Measurements from ENCODE around the gene UGT1A7.

UGT1A7 gene

DNA sequence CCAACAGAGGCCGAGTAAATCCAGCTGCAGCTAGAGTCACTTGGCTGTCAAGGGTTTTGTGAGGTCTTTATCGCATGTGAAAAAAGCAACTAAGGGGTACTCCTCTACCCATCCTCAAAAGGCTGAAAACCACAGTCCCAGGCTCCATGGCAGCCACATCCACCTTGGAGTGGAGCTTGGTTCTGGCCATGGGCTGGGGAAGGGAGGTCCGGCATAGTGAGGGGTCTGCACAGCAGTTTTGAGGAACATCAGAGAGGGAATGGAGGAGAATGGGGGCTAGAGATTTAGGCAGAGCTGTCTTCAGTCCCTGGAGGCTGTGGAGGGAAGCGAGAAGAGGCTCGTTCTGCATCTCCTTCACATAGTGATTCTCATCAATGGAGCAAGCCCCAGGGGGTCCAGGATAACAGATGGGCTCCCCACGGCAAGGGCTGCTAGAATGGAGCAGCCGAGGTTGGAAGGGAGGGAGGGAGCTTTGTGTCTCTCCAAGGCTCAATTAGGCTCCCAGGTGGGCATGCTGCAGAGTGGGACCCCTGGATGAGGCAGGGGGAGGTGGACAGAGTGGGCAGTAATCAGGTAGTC is 117.5 kb downstream of the UGT1A7 start:
- no peak for DNase-seq (ENCODE audit: low read depth)

DNA sequence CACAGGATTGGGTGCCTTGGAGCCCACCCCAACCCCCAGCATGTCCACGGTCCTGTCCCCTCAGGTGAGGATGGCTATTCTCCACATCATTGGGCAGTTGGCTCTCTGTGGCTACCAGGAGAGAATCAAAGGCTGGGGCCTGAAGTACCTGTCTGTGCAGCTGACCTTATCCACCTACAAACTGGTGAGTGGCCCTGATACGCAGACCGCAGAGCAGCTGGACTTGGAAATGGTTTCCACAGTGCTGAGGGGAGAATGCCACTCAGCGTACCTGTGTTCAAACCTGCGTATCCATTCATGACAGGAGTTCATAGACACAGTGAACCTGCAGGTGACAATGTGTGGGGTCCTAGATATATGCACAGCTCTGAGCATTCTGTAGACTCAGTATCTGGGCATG is 118.0 kb downstream of the UGT1A7 start:
- DNase-seq (ENCODE audit: low read depth) = no peak

DNA sequence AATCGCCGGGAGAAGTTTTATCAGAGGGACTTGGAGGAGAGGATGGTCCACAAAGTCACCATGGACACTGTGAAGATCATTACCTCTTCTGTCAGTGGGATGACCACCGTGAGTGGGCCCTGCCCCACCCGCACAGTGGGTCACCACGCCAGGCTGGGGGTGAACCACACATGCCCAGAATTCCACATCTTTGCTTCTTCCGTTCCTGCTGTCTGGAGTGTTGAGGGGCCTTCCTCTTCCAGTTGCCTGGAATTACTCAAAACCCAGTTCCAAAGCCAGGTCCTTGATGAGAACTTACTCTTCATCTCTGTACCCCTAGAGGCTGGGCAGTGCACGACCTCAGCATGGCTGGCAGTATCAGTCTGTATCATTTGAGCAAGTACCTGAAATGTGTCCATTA is 118.5 kb downstream of the UGT1A7 start:
- no peak for DNase-seq (ENCODE audit: low read depth)

DNA sequence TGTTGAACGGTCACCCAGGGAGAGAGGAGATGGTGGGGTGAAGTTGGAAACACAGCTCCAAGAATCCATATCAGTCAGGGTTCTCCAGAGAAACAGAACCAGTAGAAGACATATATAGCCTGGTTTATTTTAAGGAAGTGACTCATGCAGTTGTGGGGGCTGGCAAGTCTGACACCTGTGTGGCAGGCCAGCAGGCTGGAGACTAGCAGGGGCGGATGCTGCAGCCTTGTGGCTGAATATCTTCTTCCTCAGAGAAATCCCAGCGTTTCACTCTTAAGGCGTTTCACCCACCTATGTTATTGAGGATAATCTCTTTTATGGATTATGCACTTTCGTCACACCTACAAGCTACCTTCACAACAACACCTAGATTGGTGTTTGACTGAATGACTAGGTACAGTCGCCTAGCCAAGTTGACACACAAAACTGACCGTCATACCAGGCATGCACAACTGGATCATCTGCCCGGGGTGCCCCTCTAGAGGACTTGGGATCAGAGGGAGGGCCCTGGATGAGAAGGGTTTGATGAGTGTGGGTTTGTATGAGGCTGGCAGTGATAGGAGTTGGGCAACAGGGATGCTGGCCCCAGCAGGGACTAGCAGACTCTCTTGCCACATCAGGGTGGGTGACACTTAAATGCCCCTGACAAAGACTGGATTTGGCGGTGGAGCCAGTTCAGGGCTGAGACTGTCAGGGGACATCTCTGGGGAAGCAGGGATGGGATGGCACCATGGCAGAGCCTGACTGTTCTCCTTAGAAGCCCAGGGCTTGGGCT is 119.8 kb downstream of the UGT1A7 start:
- no peak for DNase-seq (ENCODE audit: low read depth)

DNA sequence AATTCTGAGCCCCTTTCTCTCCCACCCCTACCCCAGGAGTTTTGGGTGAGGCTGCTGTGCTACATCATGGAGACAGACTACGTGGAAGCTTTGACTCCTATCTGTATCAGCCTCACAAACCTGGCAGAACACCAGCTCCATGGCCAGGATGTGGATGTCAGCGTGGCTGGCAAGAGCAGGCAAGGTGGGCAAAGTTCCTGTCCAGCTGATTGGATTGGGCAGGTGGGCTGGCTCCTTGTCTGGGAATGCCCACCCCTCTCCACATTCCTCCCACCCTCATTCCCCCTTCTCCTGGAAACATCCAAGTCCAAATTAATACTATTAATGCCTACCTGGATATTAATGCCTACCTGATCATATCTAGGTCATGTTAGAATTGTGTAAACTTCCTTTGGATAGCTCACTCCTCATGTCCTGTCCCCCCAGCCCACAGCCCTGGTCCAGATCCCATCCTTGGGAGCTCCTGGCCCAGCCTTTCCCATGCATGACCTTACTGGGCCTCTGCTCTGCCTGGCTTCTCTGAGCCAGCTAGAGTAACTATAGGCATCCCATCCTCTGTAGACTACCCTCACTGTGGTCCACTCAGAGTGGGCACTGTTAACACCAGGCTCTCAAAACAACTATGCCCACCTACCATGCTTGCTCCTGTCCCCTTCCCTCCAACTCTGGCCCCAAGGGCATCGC is 120.6 kb downstream of the UGT1A7 start:
- no peak for DNase-seq (ENCODE audit: low read depth)

DNA sequence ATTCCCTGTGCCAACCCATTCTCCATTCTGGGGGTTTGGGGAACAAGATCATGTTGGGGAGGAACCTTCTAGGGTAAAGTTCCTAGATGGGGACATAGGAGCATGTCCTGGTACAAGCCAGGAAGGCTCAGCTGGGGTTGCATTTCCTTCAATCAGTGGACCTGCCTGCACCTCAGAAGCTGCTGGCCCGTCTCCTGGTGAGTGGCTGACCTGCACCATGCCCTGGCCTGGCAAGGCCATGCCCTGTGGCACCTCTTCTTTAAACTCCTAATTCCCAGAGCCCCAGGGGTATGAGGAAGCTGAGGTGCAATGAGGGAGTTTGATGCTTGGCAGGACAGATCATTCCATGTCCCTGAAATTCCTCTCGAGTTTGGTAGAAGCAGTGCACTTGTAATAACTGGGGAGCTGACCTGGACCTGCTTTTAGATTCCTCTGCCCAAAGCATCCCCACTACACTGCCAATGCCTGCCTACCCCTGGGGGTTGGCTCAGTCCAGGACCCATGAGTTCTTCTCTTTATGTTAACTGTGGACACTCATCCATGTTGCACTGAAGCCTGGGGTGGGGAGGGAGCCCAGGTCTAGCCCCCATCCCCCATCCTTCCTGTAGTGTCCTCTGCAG is 121.7 kb downstream of the UGT1A7 start:
- no peak for DNase-seq (ENCODE audit: low read depth)

DNA sequence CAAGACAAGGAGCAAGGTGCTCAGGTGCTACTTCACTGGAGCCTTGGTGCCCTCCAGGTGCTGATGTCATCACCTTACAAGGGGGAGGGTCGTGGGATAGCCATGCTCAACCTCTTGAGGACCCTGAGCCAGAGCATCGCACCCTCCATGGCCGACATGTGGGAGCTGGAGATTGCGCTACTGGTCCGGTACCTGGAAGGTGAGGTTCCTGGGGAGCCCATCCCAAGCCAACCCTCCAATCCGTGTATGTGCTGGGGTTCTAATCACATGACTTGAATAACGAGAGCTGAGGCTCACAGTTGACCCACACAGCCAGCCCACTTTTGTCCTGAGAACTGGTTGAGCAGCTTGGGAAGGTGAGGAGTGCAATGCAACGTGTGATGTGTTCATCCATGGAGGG is 122.3 kb downstream of the UGT1A7 start:
- no peak for DNase-seq (ENCODE audit: low read depth)

DNA sequence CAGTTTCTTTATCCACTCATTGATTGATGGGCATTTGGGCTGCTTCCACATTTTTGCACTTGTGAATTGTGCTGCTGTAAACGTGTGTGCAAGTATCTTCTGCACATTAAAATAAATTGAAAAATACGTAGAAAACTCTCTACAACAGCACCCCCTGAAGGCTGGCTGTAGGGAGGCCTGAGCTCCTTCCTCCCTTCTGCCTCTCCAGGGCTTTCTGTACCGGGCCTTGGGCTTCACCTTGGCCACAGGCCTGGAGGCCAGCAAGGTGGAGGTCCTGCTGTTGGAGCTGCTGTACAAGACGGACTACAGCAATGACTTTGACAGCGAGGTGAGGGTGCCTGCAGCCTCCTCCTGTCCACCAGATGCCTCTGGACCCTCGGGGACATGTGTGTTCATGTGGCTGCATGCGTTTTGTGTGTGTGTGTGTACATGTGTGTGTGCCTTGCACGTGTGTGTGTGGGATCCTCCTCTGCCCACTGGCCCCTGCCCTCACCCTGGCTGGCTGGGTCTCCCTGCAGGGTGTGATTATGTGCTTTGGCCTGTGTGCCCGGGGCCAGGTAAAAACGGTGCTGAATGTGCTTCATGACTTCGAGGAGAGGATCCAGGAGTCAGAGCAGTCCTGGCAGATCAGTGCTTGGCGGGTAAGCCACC is 125.6 kb downstream of the UGT1A7 start:
- DNase-seq (ENCODE audit: low read depth) = no peak

DNA sequence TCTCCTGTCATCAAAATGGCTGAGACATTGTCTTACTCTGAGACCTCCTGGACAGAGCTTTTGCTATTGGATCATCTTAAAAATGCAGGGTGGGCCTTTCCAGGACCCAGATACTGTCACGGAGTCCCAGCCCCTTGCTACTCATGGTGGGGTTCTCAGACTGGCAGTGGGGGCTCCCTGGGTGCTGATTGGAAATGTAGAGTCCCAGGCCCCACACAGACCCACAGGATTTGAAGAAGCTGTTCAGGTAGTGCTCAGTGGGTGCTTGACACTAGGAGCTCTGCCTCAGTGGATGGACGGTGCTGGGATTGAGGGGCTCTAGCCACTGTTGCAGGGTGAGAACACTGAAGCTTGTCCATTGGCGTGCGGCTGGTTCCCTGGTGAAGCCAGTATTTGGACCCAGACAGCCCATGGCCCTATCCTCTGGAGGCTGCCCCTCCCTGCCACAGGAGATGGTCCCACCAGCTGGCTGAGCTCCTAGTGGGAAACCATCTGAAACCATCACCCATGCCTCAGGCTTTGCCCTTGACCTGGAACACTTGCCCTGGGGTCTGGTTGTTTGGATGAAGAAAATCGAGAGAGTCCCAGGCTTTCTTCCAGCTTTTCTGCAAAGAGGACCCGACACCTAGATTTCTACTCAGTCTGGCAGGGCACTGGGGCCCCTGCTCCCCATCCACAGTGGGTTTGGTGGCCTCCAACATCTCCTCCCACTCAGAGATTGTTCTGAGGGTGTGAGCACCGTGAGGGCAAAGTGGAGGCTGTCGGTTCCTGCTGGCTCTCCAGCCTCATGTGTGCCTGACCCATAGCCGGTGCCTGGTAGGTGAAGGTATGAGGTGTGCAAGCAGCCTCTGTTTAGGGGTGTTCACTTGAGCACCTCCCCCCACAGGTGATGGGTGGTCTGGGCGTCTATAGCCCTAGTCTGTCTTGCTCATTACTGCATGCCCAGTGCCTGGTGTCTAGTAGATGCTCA is 126.5 kb downstream of the UGT1A7 start:
- DNase-seq (ENCODE audit: low read depth) = no peak

DNA sequence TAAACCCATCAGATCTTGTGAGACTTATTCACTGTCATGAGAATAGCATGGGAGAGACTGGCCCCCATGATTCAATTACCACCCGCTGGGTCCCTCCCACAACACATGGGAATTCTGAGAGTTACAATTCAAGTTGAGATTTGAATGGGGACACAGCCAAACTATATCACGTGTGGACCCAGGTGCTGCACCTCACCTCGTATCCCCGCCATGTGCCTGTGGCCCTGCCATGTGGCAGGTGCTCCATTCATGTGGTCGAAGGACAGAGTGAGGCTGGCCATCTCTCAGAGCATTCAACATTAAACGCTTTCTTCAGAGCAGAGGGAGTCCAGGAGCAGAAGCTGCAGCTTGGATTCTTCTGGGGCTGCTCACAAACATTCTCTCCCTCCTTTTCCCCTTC is 128.7 kb downstream of the UGT1A7 start:
- DNase-seq (ENCODE audit: low read depth) = no peak

DNA sequence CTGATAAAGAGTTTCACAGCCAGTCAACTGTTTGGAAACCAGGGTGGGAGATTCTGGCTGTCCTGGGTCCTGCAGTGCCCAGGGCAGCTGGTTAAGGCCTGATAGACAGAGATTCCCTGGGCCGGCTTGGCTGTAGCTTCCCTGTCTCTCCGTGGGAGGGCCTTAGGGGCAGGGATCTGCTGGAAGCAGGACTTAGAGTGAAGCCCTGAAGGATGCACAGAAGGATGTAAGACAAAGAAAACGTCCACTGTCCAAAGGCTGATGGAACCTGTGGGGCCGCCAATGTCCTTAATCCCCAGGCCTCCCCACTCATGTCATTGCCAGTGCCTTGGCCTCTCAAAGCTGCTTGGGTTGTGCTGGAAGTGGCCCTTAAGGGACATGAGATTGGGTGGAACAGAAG is 129.4 kb downstream of the UGT1A7 start:
- DNase-seq (ENCODE audit: low read depth) = no peak

DNA sequence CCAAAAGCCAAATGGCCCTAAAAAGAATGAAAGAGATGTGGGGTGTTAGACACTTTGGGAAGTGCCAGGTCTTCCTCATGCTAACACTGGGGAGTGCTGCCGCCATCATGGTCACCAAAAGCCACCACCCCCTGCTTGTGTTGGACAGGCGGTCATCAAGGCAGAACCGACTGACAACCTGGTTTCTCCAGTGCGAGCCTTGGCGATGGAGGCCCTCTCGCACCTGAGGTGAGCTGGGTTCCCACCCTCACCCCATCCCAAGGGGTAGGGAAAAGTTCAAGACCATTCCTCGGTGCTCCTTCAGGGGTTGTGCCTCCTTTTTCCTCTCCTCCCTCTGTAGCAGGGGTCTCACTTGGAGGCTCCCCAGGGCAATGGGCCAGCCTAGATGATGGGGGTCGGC is 130.0 kb downstream of the UGT1A7 start:
- DNase-seq (ENCODE audit: low read depth) = no peak

DNA sequence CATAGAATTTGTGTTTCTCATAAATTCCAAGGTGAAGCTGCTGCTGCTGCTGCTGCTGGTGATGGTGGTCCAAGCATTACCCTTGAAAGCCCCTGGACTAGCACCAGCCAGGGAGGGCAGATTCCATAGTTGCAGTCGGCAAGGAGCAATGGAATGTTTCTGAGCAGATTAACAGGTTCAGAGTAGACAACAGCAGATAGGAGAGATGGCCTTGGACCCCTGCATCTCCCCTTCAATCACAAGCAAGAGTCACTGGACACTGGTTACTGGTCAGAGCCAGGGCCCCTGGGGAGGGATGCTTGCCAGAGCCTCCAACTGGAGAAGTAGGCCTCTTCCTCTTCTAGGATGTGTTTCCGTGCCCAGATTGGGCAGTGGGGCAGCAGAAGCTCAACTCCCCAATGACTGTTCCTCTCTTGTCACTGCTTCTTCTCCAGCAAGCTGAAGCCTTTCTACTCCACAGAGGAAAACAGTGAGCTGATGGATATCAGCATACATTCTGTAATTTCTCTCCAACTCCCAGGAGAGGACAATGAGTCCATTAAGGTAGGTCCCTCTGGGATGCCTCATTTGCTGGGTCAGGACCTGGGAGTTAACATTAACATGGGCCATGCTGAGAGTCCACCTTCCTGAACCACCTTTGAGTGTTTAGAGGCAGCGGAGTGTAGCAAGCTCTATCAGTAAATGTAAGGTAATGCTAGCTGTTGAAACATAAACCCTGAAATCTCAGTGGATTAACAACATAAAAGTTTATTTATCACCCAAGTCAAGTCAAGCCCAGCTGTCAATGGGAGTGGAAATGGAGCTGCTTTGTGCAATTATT is 131.7 kb downstream of the UGT1A7 start:
- DNase-seq (ENCODE audit: low read depth) = no peak

DNA sequence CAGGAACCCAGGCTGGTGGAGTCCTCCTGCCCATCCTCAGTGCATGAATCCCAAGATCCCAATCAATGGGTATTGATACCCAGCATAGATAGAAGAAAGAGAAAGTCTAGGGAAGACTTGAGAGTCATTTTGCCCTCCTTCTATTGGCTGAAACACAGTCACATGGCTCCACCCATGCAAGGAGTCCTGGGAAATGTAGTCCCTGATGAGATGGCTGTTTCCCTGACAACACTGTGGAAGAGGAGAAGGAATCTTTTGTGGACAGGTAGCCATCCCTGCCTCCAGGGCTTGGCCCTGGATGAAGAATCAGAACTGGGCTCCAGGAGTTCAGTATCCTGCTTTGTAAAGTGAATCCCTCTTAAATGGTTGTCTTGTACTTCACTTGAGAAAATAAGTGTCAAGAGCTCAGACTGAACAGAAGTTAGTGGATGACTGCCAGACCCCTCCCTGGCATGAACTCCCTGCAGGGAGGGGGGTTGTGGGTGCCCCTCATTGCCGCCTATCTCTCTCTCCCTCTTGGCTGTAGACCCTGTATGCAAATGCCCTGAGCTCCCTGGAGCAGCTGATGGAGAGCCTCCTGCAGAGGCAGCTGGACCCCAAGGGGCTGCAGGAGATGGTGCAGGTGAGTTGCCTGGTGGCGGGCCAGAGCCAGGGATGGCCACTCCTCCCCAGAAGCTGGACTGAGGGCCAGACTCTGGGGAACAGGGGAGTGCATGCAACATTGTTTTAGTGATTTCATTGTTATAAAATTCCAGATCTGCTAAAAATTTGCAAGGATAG is 132.5 kb downstream of the UGT1A7 start:
- no peak for DNase-seq (ENCODE audit: low read depth)

DNA sequence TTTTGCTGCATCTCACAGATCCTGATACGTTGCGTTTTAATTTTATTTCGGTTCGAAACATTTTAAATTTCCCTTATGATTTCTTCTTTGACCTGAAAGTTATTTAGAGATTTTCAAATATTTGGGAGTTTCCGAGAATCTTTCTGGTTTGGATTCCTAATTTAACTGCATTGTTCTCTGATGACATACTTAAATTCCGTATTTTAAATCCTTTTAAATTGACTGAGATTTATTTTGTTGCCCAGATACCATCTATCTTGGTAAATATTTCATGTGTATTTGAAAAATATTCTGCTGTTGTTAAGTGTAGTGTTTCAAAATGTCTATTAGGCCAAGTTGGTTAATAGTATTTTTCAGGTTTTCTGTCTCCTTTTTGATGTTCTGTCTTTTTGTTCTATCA is 134.2 kb downstream of the UGT1A7 start:
- no peak for DNase-seq (ENCODE audit: low read depth)

DNA sequence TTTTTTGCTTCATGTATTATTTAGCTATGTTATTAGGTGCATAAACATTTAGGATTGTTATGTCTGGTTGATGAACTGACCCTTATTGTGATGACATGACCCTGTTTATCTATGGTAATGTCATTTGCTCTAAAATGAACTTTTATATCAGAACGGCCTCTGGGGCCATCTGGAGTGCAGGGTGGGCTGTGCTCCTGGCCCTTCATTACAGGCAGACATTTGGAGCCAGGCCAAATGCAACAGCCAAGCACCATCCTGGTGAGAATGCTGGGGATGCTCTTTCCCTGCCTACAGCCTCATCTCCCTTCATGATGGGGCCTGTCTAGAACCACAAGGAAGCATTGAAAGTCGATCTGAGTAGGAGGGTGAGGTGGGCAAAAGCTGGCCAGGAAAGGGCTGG is 134.6 kb downstream of the UGT1A7 start:
- DNase-seq (ENCODE audit: low read depth) = no peak

DNA sequence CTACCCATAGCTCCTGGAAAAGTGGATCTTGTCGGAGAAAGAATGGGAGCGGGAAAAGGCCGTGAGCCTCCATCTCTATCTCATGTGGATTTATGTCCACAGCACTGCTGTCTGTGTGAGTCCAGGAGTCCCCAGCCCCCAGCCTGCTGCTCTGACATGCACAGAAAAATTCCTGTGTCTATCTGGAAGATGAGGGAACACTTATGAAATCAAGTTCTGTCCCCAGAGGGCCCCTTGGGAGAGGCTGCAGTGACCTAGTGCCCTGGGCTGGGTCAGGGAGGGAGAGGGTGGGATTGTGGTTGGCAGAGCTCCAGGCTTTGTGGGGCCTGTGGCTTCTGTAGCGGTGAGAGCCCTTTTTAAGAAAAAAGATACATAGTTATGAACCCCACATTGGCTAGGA is 135.1 kb downstream of the UGT1A7 start:
- no peak for DNase-seq (ENCODE audit: low read depth)

DNA sequence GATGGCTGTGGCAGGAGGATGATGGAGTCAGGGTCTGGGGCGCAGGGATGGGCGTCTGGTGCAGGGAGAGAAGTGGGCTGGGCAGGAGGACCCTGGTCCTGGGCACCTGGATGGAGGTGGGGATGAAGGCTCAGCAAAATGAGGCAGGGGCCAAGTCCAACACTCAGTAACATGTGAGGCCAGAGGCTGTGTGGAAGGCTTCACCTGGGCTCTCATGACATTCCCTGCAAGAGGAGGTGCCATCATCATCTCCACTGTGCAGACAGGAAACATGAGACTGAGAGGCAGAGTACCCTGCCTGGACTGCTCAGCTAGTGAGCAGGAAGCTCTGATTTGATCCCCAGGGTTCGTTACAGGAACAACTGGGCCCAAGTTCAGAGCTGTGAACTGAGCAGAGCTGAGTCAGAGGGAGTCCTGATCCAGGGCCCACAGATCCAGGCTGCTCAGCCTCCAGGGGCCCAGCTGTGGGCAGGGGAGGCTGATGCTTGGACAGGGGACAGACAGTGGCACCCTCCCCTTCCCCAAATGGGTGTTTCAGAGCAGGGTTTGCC is 135.7 kb downstream of the UGT1A7 start:
- DNase-seq (ENCODE audit: low read depth) = no peak

DNA sequence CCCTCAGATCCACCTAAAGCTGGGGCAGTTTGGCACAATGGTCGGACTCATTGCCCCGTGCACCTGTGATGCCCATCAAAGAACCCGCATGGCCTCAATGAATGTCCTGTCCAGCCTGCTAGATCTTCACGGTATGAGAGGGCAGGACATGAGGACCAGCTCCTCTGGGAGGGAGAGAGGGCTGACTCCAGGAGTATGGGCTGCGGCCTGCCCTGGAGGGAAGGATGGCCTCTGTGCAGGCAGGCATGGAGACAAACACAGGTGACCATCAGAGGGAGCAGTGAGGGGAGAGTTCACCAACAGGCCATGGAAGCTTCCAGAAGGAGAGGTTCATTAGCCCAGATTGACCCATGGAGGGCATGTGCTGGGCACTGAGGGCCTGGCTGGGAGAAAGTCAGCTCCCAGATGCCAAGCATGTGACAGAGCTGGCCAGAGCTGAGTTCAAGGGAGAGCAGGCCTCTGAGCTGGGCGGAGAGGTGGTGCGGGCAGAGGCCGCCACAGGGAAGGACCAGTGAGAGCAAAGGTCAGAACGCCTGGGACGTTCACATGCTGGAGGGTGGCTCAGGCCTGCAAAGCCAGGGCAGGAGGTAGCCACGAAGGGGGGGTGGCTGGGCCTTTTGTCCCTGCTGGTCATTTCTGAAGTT is 136.4 kb downstream of the UGT1A7 start:
- no peak for DNase-seq (ENCODE audit: low read depth)

Measured in activated T-cell treated with anti-CD3 and anti-CD28 coated beads for 48 hours (primary cell).